Uterus (tissue), 4 donors: ENCODE results near the gene RRAS2. TPM values are rescaled to one million over a fixed set of nuclear protein-coding genes. Genes with fewer than 3 reads are reported as not detected.

Source experiments
- DNase-seq, 2 donors: peaks; one replicate each; pipeline ENCODE4 v3.0.0-alpha.2; 2019 to 2020
- H3K27ac ChIP-seq, 2 donors: fragments of 200-600 bp; sonication (generic); 1 replicate in 1 of 2; 2 replicates in 1 of 2; pipeline ENCODE4 v1.5.1; 2016 to 2018
- H3K27me3 ChIP-seq, 2 donors: fragments of 200-600 bp; sonication (generic); one replicate each; pipeline ENCODE4 v1.5.1; 2018 to 2019; ENCODE audit warnings: control low read depth in 1 of 2
- H3K36me3 ChIP-seq, 2 donors: fragments of 200-600 bp; sonication (generic); one replicate each; pipeline ENCODE4 v1.5.1; 2019; ENCODE audit warnings: control low read depth in 1 of 2
- H3K4me1 ChIP-seq, 2 donors: fragments of 200-600 bp; sonication (generic); one replicate each; pipeline ENCODE4 v1.5.1; 2018 to 2019; ENCODE audit warnings: control low read depth in 1 of 2
- H3K4me3 ChIP-seq, 2 donors: fragments of 200-600 bp; sonication (generic); 1 replicate in 1 of 2; 2 replicates in 1 of 2; pipeline ENCODE4 v1.5.1; 2018 to 2019; ENCODE audit warnings: mild to moderate bottlenecking in 1 of 2
- H3K9me3 ChIP-seq, 2 donors: fragments of 200-600 bp; sonication (generic); one replicate each; pipeline ENCODE4 v1.5.1; 2019; ENCODE audit warnings: control low read depth in 1 of 2
- POLR2A ChIP-seq, 2 donors: fragments of 450-650 bp; IDR thresholded peaks; one replicate each; pipeline ENCODE4 v1.6.1; 2016; ENCODE audit warnings: antibody characterized with exemption in 2 of 2, mild to moderate bottlenecking in 1 of 2, moderate library complexity in 1 of 2
- intact Hi-C: fragments of 100-400 bp; cut with DNase I; formaldehyde crosslinking; loops from one replicate; pipeline ENCODE4 v1.15.1; 2023; ENCODE audit warnings: low total_unique reads
- total RNA-seq, 4 donors: library from RNA; depleted of rRNA in 3 of 4; stranded (reverse); fragments of >200 nt in 3 of 4; gene quantifications; one replicate each; pipeline versions ENCODE4 v1.1.0 to v1.2.4, GENCODE V29; 2014 to 2023
- TF ChIP-seq, protein P1 (sequence below), 4 experiments: fragments of 200-600 bp in 2 of 4; fragments of 450-650 bp in 2 of 4; sonication (generic) in 2 of 4; IDR thresholded peaks; one replicate each; pipeline ENCODE4 v1.5.1; 2016 to 2019; ENCODE audit warnings: antibody characterized with exemption in 4 of 4, mild to moderate bottlenecking in 2 of 4, moderate library complexity in 1 of 4
- donor health status: DM: yes; HTN: yes; CAD: no.

The RRAS2 gene
- total RNA-seq, 4 donors from 2014 or later, result 18.7 to 43.6 (median 36.8) TPM

DNA sequence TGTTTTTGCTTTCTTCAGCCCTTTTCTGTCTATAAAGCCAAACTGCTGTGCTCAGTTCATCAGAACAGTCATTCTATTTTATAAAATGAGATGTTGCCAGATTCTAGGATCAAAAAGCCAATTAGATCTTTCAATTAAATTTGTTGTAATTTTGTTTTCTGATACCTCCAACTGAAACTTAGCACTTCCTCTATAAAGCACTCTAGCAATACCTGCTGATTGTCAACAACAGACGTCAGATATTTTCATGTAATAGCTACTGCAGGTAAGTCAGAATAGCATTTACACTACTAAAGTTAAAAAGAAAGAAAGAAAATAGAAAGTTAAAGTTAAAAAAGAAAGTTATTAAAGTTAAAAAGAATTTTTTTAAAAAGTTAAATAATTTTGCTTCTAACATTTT lies 19.6 kb downstream of the RRAS2 start:
- intact Hi-C loops, result no loop called here
- H3K4me3 ChIP-seq, result no peak overlapping the region
- no peaks in the 10 kb centered on the region for H3K27me3 ChIP-seq
- no peaks in the 10 kb centered on the region for H3K4me1 ChIP-seq
- H3K36me3 ChIP-seq, result no peaks in the 10 kb centered on the region
- H3K9me3 ChIP-seq, result peaks cover 0 to 6% of the 10 kb centered on the region in 2 donors
- TF ChIP-seq, protein P1, sequence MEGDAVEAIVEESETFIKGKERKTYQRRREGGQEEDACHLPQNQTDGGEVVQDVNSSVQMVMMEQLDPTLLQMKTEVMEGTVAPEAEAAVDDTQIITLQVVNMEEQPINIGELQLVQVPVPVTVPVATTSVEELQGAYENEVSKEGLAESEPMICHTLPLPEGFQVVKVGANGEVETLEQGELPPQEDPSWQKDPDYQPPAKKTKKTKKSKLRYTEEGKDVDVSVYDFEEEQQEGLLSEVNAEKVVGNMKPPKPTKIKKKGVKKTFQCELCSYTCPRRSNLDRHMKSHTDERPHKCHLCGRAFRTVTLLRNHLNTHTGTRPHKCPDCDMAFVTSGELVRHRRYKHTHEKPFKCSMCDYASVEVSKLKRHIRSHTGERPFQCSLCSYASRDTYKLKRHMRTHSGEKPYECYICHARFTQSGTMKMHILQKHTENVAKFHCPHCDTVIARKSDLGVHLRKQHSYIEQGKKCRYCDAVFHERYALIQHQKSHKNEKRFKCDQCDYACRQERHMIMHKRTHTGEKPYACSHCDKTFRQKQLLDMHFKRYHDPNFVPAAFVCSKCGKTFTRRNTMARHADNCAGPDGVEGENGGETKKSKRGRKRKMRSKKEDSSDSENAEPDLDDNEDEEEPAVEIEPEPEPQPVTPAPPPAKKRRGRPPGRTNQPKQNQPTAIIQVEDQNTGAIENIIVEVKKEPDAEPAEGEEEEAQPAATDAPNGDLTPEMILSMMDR (IDR thresholded peaks at IDR 0.05), result no peak
- TF ChIP-seq POLR2A (IDR thresholded peaks at IDR 0.05), result no peak
- H3K27ac ChIP-seq, result no peak overlapping the region
- DNase-seq, result no peak

DNA sequence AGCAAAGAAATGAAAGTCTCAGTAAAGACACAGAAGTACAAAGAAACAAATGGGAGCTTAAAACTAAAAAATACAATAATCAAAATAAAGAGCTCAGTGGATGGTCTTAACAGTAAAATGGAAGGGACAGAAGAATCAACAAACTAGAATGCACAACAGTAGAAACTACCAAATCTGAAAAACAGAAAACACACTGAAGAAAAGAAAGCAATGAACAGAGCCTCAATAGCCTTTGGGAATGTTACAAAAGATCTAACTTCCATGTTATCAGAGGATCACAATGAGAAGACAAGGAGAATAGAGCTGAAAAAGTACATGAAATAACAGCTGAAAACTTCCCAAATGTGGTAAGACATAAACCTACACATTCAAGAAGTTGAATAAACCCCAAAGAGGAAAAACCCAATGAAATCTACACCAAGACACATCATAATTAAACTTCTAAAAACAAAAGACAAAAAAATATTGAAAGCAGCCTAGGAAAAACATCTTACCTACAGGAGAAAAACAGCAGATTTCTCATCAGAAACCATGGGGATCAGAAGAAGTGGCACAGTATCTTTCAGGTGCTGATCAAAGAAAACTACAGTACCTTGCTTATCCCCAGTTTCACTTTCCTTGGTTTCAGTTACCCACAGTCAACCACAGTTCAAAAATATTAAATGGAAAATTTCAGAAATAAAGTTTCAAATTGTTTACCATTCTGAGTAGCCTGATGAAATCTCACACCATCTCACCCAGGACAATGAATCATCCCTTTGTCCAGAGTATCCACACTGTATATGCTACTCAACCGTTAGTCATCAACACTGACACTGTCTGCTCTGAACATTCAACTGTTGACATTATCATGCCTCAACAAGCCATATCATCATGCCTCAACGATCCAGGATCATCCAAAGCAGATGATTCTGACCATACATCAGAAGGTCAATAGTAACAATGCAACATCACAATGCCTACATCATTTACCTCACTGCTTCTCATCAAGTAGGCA lies 22.2 kb downstream of the RRAS2 start:
- DNase-seq, result no peak
- Histone ChIP-seq H3K36me3 (no peaks in the 10 kb centered on the region), H3K4me3 (no peak overlapping the region), H3K4me1 (no peaks in the 10 kb centered on the region), H3K9me3 (peaks cover 0 to 6% of the 10 kb centered on the region in 2 donors), H3K27me3 (no peaks in the 10 kb centered on the region), H3K27ac (no peak overlapping the region)
- TF ChIP-seq, protein P1 (IDR thresholded peaks at IDR 0.05), result no peak
- no peak for TF ChIP-seq POLR2A (IDR thresholded peaks at IDR 0.05)
- intact Hi-C loops, result no loop called here

DNA sequence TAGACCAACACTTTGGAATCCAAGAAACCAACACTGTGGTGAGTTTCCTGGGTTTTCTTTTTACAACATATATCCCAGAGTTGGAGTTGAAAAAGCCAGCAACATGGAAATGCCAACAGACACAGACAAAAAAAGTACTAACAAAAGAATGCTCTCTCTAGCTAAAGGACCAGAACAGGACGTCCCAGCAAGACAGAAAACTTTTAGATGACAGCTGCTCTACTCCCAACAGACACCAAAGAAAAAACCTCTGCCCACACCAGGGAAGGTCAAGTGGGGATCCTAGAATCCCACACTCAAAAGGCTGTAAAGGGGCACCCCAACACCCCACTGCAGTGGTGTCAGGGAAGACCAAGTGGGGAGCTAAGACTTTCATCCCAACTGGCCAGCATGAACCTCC lies 23.3 kb downstream of the RRAS2 start:
- H3K36me3 ChIP-seq, result no peaks in the 10 kb centered on the region
- intact Hi-C loops, result no loop called here
- no peaks in the 10 kb centered on the region for H3K27me3 ChIP-seq
- no peaks in the 10 kb centered on the region for H3K4me1 ChIP-seq
- no peak overlapping the region for H3K4me3 ChIP-seq
- DNase-seq, result no peak
- no peak overlapping the region for H3K27ac ChIP-seq
- H3K9me3 ChIP-seq, result peaks cover 0 to 6% of the 10 kb centered on the region in 2 donors
- TF ChIP-seq POLR2A (IDR thresholded peaks at IDR 0.05), result no peak
- TF ChIP-seq, protein P1 (IDR thresholded peaks at IDR 0.05), result no peak

GRCh38 chr11:14334893-14335292 lies 24.1 kb downstream of the RRAS2 start:
- intact Hi-C loops, result no loop called here
- TF ChIP-seq, protein P1 (IDR thresholded peaks at IDR 0.05), result no peak
- no peak for TF ChIP-seq POLR2A (IDR thresholded peaks at IDR 0.05)
- H3K27ac ChIP-seq, result no peak overlapping the region

GRCh38 chr11:14334192-14334591 lies 24.8 kb downstream of the RRAS2 start:
- DNase-seq, result no peak
- Histone ChIP-seq H3K4me1 (no peaks in the 10 kb centered on the region), H3K9me3 (peaks cover 0 to 6% of the 10 kb centered on the region in 2 donors), H3K36me3 (no peaks in the 10 kb centered on the region), H3K27ac (no peak overlapping the region), H3K27me3 (no peaks in the 10 kb centered on the region), H3K4me3 (no peak overlapping the region)
- intact Hi-C loops, result no loop called here
- TF ChIP-seq, protein P1 (IDR thresholded peaks at IDR 0.05), result no peak
- TF ChIP-seq POLR2A (IDR thresholded peaks at IDR 0.05), result no peak

More at GRCh38 chr11:14334893-14335292, 24.1 kb downstream of the RRAS2 start:
- H3K9me3 ChIP-seq, result peaks cover 0 to 6% of the 10 kb centered on the region in 2 donors
- no peak overlapping the region for H3K4me3 ChIP-seq
- DNase-seq, result no peak
- H3K4me1 ChIP-seq, result no peaks in the 10 kb centered on the region
- no peaks in the 10 kb centered on the region for H3K27me3 ChIP-seq
- no peaks in the 10 kb centered on the region for H3K36me3 ChIP-seq
